Transverse colon (tissue), 4 donors: ENCODE measurements around the gene EHD4. TPM values are rescaled to one million over a fixed set of nuclear protein-coding genes. Genes with fewer than 3 reads are reported as not detected.

ENCODE experiments used
- DNase-seq: peaks from one replicate; pipeline ENCODE4 v3.0.0-alpha.2; 2019
- H3K27ac ChIP-seq, 4 donors: fragments of 200-600 bp; sonication (generic); 2 replicates each; pipeline ENCODE4 v1.5.1; 2016 to 2018; ENCODE audit warnings: inconsistent platforms in 4 of 4
- H3K27me3 ChIP-seq: fragments of 200-600 bp; sonication (generic); 2 replicates; pipeline ENCODE4 v1.5.1; 2017; ENCODE audit warnings: inconsistent platforms
- H3K36me3 ChIP-seq, 4 donors: fragments of 200-600 bp; sonication (generic); 2 replicates each; pipeline ENCODE4 v1.5.1; 2017 to 2019; ENCODE audit warnings: inconsistent platforms in 4 of 4
- H3K4me1 ChIP-seq, 4 donors: fragments of 200-600 bp; sonication (generic); 2 replicates each; pipeline ENCODE4 v1.5.1; 2017 to 2020; ENCODE audit warnings: inconsistent platforms in 4 of 4
- H3K4me3 ChIP-seq, 4 donors: fragments of 200-600 bp; sonication (generic); 1 replicate in 1 of 4; 2 replicates in 3 of 4; pipeline versions ENCODE4 v1.5.1 to v1.6.1; 2017 to 2019; ENCODE audit warnings: inconsistent platforms in 4 of 4
- H3K9me3 ChIP-seq, 2 donors: fragments of 200-600 bp; sonication (generic); 2 replicates each; pipeline ENCODE4 v1.5.1; 2017 to 2019; ENCODE audit warnings: inconsistent platforms in 2 of 2
- CTCF ChIP-seq, 5 experiments: fragments of 200-600 bp in 3 of 5; fragments of 450-650 bp in 2 of 5; sonication (generic) in 3 of 5; IDR thresholded peaks; 1 replicate in 2 of 5; 2 replicates in 3 of 5; pipeline ENCODE4 v1.5.1; 2016 to 2017; ENCODE audit warnings: antibody characterized with exemption in 5 of 5, inconsistent platforms in 3 of 5, mild to moderate bottlenecking in 2 of 5, moderate library complexity in 1 of 5
- EP300 ChIP-seq: sonication (generic); formaldehyde crosslinking; IDR thresholded peaks from one replicate; pipeline ENCODE4 v1.6.1; 2017; ENCODE audit warnings: antibody characterized with exemption, low read depth
- POLR2A ChIP-seq: fragments of 450-650 bp; IDR thresholded peaks from one replicate; pipeline ENCODE4 v1.6.1; 2016; ENCODE audit warnings: antibody characterized with exemption, mild to moderate bottlenecking, moderate library complexity
- POLR2AphosphoS5 ChIP-seq, 3 donors: sonication (generic); formaldehyde crosslinking; IDR thresholded peaks; one replicate each; pipeline ENCODE4 v1.6.1; 2016; ENCODE audit warnings: antibody characterized with exemption in 3 of 3
- WGBS, 2 donors: methylation state at CpG; one replicate each; pipeline ENCODE4 v1.1.5; 2018; ENCODE audit warnings: low coverage in 1 of 2; 5-methylcytosine and 5-hydroxymethylcytosine counted together
- in situ Hi-C, 4 donors: fragments of 200-750 bp; cut with MboI; loops; one replicate each; pipeline versions ENCODE4 v1.15.0 to v1.15.1; 2017; ENCODE audit warnings: low sequenced_read_pairs in 3 of 4, low pct_ligation_motif_present in 1 of 4, low pct_unique_long_range_greater_than_20kb in 1 of 4
- intact Hi-C: fragments of 100-400 bp; cut with DNase I; formaldehyde crosslinking; loops from one replicate; pipeline ENCODE4 v1.15.1; 2023; ENCODE audit warnings: low total_unique reads
- total RNA-seq, 4 donors: library from RNA; depleted of rRNA; stranded (reverse); fragments of >200 nt; gene quantifications; one replicate each; pipeline ENCODE4 v1.1.0, GENCODE V29; 2016

EHD4 gene
- total RNA-seq, 4 donors from 2014 or later: 16.9 to 55.4 (median 35.5) TPM

GRCh38 chr15:41881086-41881485 lies 91.3 kb downstream of the EHD4 start:
- Histone ChIP-seq H3K4me1 (peaks cover 3 to 14% (median 13%) of the 10 kb centered on the region in 4 donors), H3K9me3 (no peaks in the 10 kb centered on the region), H3K36me3 (no peaks in the 10 kb centered on the region), H3K27ac (no peak overlapping the region), H3K27me3 (peaks cover 27% of the 10 kb centered on the region), H3K4me3 (no peak overlapping the region)
- in situ Hi-C loops (no loop called here), intact Hi-C loops (no loop called here)
- TF ChIP-seq EP300 (no peak), POLR2AphosphoS5 (IDR thresholded peaks at IDR 0.05) (no peak), POLR2A (no peak), CTCF (IDR thresholded peaks at IDR 0.05) (no peak)
- WGBS, 2 donors: 84% methylated on average over 8 of the region's 8 CpGs; no CpG with 5 or more reads in 1 of the 2 donors
- DNase-seq: no peak

- H3K27me3 ChIP-seq: peaks cover 27% of the 10 kb centered on the region
- no peak overlapping the region for H3K27ac ChIP-seq
- 91% methylated on average over 8 of the region's 10 CpGs; no CpG with 5 or more reads in 1 of the 2 donors for WGBS, 2 donors
- H3K36me3 ChIP-seq: no peaks in the 10 kb centered on the region
- no peak overlapping the region for H3K4me3 ChIP-seq
- in situ Hi-C loops (no loop called here), intact Hi-C loops (no loop called here)
- TF ChIP-seq POLR2A: no peak
- TF ChIP-seq POLR2AphosphoS5 (IDR thresholded peaks at IDR 0.05): no peak
- no peak for TF ChIP-seq CTCF (IDR thresholded peaks at IDR 0.05)
- TF ChIP-seq EP300: no peak
- H3K4me1 ChIP-seq: peaks cover 3 to 14% (median 13%) of the 10 kb centered on the region in 4 donors
- DNase-seq: no peak
- no peaks in the 10 kb centered on the region for H3K9me3 ChIP-seq
These were observed 92.0 kb downstream of the EHD4 start for GRCh38 chr15:41880156-41880877.

- Histone ChIP-seq H3K36me3 (no peaks in the 10 kb centered on the region), H3K27ac (no peak overlapping the region), H3K4me3 (no peak overlapping the region), H3K4me1 (peaks cover 3 to 14% (median 13%) of the 10 kb centered on the region in 4 donors), H3K9me3 (no peaks in the 10 kb centered on the region), H3K27me3 (peaks cover 27% of the 10 kb centered on the region)
- intact Hi-C loops (no loop called here), in situ Hi-C loops (no loop called here)
- TF ChIP-seq POLR2A (no peak), EP300 (no peak), CTCF (IDR thresholded peaks at IDR 0.05) (no peak), POLR2AphosphoS5 (IDR thresholded peaks at IDR 0.05) (no peak)
- DNase-seq: no peak
- WGBS, 2 donors: 90% methylated on average over 10 of the region's 10 CpGs; no CpG with 5 or more reads in 1 of the 2 donors
These were observed 93.0 kb downstream of the EHD4 start for GRCh38 chr15:41879321-41879845.

GRCh38 chr15:41878355-41878699 lies 94.0 kb downstream of the EHD4 start:
- H3K9me3 ChIP-seq: no peaks in the 10 kb centered on the region
- peaks cover 27% of the 10 kb centered on the region for H3K27me3 ChIP-seq
- no peak overlapping the region for H3K4me3 ChIP-seq
- in situ Hi-C loops: no loop called here
- H3K27ac ChIP-seq: no peak overlapping the region
- TF ChIP-seq POLR2AphosphoS5 (IDR thresholded peaks at IDR 0.05): no peak
- TF ChIP-seq CTCF (IDR thresholded peaks at IDR 0.05): no peak
- no peak for TF ChIP-seq POLR2A
- TF ChIP-seq EP300: no peak
- H3K36me3 ChIP-seq: no peaks in the 10 kb centered on the region
- WGBS, 2 donors: 86% methylated on average over 9 of the region's 10 CpGs; no CpG with 5 or more reads in 1 of the 2 donors
- DNase-seq: no peak
- peaks cover 3 to 14% (median 13%) of the 10 kb centered on the region in 4 donors for H3K4me1 ChIP-seq
- intact Hi-C loops: no loop called here
